ENCODE results near the gene ELAC1.
"Not testable (repeated sequence)": the region's sequence is repeated elsewhere in the genome, so short reads cannot be mapped to it uniquely, and the experiment has no call there.

The ELAC1 gene

GRCh38 chr18:50944245-50944932, 23.5 kb upstream of the ELAC1 start:
- TF ChIP-seq CTCF (IDR thresholded peaks at IDR 0.05; ENCODE audit: low read depth, low read length) = no peak
- Histone ChIP-seq H3K36me3 (no peaks in the 10 kb centered on the region), H3K9me3 (no peaks in the 10 kb centered on the region), H3K4me3 (ENCODE audit: low read depth, low read length) (no peak overlapping the region), H3K27me3 (no peaks in the 10 kb centered on the region), H3K4me1 (no peaks in the 10 kb centered on the region)
- DNase-seq = no peak

- H3K36me3 ChIP-seq; H3K27me3 ChIP-seq; H3K4me3 ChIP-seq (ENCODE audit: low read depth, low read length); DNase-seq; H3K4me1 ChIP-seq; H3K9me3 ChIP-seq: not testable (repeated sequence)
Measured at GRCh38 chr18:50945918-50946317, 21.9 kb upstream of the ELAC1 start.

GRCh38 chr18:50947899-50948298, 19.9 kb upstream of the ELAC1 start:
- Histone ChIP-seq H3K36me3 (no peaks in the 10 kb centered on the region), H3K27me3 (no peaks in the 10 kb centered on the region), H3K4me1 (no peaks in the 10 kb centered on the region), H3K4me3 (ENCODE audit: low read depth, low read length) (no peak overlapping the region), H3K9me3 (no peaks in the 10 kb centered on the region)
- DNase-seq = no peak
- no peak for TF ChIP-seq CTCF (IDR thresholded peaks at IDR 0.05; ENCODE audit: low read depth, low read length)

GRCh38 chr18:50949185-50949584, 18.7 kb upstream of the ELAC1 start:
- DNase-seq = no peak
- Histone ChIP-seq H3K9me3 (no peaks in the 10 kb centered on the region), H3K27me3 (no peaks in the 10 kb centered on the region), H3K36me3 (no peaks in the 10 kb centered on the region), H3K4me3 (ENCODE audit: low read depth, low read length) (no peak overlapping the region), H3K4me1 (no peaks in the 10 kb centered on the region)
- TF ChIP-seq CTCF (IDR thresholded peaks at IDR 0.05; ENCODE audit: low read depth, low read length) = no peak

- Histone ChIP-seq H3K27me3 (no peaks in the 10 kb centered on the region), H3K36me3 (no peaks in the 10 kb centered on the region), H3K4me3 (ENCODE audit: low read depth, low read length) (no peak overlapping the region), H3K9me3 (no peaks in the 10 kb centered on the region), H3K4me1 (no peaks in the 10 kb centered on the region)
- TF ChIP-seq CTCF (IDR thresholded peaks at IDR 0.05; ENCODE audit: low read depth, low read length) = no peak
- DNase-seq = no peak
Measured at GRCh38 chr18:50950626-50951025, 17.2 kb upstream of the ELAC1 start.

GRCh38 chr18:50953822-50954221, 14.0 kb upstream of the ELAC1 start:
- Histone ChIP-seq H3K4me3 (ENCODE audit: low read depth, low read length) (no peak overlapping the region), H3K4me1 (no peaks in the 10 kb centered on the region), H3K27me3 (no peaks in the 10 kb centered on the region)

More at GRCh38 chr18:50953822-50954221, 14.0 kb upstream of the ELAC1 start:
- Histone ChIP-seq H3K9me3 (no peaks in the 10 kb centered on the region), H3K36me3 (no peaks in the 10 kb centered on the region)
- no peak for TF ChIP-seq CTCF (IDR thresholded peaks at IDR 0.05; ENCODE audit: low read depth, low read length)
- no peak for DNase-seq
